Fibroblast of lung (primary cell): ENCODE data around the gene PUS10.
"Not testable (repeated sequence)": the region's sequence is repeated elsewhere in the genome, so short reads cannot be mapped to it uniquely, and the experiment has no call there.

Experiments
- EZH2 ChIP-seq: IDR thresholded peaks from 2 replicates; pipeline ENCODE4 v1.5.1; 2012; ENCODE audit warnings: low read length, control low read depth, mild to moderate bottlenecking; ENCODE audit errors: missing control alignments
- TF ChIP-seq, protein P1 (sequence below), 2 donors: IDR thresholded peaks in 1 of 2; conservative IDR thresholded peaks in 1 of 2; 1 replicate in 1 of 2; 2 replicates in 1 of 2; pipeline ENCODE4 v1.5.1; 2011 to 2012; ENCODE audit warnings: low read length in 2 of 2, control low read depth in 1 of 2, inconsistent platforms in 1 of 2, low read depth in 1 of 2, mild to moderate bottlenecking in 1 of 2

DNA sequence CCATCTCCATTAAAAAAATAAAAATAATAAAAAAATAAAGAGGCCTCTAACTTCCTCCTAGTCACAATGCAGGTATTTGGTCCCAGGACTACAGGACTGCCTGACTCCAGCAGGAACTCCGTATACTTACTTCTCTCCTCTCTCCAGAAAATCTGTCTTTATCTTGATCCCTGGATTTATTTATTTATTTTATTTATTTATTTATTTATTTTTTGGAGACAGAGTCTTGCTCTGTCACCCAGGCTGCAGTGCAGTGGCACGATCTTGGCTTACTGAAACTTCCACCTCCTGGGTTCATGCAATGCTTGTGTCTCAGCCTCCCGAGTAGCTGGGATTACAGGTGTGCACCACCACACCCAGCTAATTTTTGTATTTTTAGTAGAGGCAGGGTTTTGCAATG lies 36.0 kb downstream of the PUS10 start:
- TF ChIP-seq, protein P1, sequence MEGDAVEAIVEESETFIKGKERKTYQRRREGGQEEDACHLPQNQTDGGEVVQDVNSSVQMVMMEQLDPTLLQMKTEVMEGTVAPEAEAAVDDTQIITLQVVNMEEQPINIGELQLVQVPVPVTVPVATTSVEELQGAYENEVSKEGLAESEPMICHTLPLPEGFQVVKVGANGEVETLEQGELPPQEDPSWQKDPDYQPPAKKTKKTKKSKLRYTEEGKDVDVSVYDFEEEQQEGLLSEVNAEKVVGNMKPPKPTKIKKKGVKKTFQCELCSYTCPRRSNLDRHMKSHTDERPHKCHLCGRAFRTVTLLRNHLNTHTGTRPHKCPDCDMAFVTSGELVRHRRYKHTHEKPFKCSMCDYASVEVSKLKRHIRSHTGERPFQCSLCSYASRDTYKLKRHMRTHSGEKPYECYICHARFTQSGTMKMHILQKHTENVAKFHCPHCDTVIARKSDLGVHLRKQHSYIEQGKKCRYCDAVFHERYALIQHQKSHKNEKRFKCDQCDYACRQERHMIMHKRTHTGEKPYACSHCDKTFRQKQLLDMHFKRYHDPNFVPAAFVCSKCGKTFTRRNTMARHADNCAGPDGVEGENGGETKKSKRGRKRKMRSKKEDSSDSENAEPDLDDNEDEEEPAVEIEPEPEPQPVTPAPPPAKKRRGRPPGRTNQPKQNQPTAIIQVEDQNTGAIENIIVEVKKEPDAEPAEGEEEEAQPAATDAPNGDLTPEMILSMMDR (conservative IDR thresholded peaks at IDR 0.05 in 1 of 2, IDR thresholded peaks at IDR 0.05 in 1 of 2; ENCODE audit: low read depth in 1 of 2, low read length in 2 of 2), result not testable (repeated sequence)
- TF ChIP-seq EZH2, result not testable (repeated sequence)
